Amniotic stem cell (primary cell): ENCODE data around the gene E2F4.
A peak's percentile ranks its signal among the peaks of the same experiment; 100 is the strongest.

Source experiments
- DNase-seq: peaks from one replicate; lab custom pipeline; 2025; lab: John Stamatoyannopoulos, UW

Gene E2F4

DNA sequence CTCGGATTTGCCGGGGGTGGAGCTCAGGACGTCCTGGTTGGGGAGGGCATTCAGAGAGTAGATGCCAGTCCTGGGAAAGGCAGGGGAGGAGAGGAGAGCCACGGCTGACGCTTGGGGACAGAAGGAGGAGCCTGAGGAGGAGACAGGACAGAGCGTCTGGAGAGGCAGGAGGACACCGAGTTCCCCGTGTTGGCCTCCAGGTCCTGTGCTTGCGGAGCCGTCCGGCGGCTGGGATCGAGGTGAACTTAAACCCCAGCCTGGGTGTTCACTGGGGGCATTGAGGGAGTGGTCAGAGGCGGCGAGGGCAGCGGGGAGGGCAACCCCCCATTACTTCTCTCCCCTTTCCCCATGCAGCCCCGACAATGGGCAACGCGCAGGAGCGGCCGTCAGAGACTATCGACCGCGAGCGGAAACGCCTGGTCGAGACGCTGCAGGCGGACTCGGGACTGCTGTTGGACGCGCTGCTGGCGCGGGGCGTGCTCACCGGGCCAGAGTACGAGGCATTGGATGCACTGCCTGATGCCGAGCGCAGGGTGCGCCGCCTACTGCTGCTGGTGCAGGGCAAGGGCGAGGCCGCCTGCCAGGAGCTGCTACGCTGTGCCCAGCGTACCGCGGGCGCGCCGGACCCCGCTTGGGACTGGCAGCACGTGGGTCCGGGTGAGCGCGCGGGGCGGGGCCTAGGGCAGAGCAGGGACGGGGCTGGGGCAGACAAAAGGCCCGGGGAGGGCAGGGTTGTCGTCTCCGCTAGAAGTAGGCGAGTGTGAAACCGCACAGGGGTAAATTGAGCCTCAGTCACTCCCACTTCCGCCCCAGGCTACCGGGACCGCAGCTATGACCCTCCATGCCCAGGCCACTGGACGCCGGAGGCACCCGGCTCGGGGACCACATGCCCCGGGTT lies 17.9 kb upstream of the E2F4 start:
- DNase-seq, result peak; percentile 71

DNA sequence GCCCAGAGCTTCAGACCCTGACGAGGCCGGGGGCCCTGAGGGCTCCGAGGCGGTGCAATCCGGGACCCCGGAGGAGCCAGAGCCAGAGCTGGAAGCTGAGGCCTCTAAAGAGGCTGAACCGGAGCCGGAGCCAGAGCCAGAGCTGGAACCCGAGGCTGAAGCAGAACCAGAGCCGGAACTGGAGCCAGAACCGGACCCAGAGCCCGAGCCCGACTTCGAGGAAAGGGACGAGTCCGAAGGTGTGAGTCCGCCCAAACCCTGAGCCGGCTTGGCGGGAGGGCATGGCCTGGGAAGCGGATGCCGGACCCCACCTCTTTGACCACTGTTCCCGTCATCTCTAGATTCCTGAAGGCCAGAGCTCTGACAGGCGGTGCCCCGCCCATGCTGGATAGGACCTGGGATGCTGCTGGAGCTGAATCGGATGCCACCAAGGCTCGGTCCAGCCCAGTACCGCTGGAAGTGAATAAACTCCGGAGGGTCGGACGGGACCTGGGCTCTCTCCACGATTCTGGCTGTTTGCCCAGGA lies 17.2 kb upstream of the E2F4 start:
- DNase-seq, result no peak

DNA sequence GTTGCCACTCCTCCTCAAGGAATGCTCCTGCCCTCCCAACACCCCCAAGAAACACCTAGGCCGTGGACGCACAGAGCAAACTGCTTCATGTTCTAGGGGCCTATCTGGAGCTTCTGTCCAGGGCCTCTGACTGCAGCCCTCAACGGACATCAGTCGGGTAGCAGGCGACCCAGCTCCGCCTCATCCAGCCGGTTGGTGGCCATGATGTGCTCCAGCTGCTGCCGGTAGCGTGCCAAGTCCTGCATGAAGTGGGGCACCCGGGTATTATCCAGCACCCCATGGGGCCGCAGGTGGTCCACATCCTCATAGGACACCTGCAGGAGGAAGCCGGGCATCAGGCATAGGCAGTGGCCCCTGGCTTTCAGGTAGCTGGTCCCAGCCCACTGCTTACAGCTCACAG lies 15.3 kb upstream of the E2F4 start:
- DNase-seq, result no peak

DNA sequence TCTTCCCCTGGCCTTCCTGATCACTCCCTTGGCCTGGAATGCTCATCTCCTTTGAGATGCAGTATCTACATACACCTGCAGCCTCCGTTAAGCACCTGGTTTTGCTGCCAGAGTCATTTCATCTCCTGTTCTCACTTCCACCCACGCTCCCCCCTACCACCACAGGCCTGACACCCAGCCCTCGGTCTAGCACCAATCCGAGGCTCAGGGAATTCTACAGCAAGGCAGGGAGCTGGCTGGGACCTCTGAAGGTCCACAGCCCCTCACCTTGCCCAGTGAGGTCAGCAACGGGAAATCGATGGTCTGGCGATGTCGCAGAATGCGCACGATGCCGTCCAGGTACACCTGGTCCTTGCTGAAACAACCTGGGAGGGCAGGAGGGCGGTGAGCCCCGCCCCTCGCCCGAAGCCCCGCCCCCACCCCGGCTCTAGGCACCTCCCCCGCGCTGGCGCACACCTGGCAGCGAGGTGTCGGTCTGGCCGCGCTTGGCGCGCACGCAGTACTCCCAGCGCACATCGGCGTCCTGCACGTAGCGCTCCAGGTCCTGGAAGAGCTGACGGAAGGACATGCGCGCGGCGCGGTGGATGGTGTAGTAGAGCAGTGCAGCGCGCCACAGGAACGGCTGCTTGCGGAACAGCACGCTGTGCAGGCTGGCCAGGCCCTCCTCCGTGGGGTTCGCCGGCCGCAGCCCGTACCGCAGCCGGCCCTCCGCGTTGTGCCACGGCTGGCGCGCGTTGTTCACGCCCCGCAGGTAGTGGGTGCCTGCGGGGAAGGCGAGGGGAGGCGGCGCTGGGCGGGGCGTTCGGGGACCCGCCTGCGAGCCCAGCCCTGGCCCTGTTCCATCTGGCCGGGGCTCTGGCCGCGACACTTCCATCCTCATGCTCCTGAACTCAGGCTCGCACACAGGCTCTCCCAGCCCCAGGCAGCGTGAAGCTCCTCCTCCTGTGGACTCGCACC lies 13.9 kb upstream of the E2F4 start:
- no peak for DNase-seq

DNA sequence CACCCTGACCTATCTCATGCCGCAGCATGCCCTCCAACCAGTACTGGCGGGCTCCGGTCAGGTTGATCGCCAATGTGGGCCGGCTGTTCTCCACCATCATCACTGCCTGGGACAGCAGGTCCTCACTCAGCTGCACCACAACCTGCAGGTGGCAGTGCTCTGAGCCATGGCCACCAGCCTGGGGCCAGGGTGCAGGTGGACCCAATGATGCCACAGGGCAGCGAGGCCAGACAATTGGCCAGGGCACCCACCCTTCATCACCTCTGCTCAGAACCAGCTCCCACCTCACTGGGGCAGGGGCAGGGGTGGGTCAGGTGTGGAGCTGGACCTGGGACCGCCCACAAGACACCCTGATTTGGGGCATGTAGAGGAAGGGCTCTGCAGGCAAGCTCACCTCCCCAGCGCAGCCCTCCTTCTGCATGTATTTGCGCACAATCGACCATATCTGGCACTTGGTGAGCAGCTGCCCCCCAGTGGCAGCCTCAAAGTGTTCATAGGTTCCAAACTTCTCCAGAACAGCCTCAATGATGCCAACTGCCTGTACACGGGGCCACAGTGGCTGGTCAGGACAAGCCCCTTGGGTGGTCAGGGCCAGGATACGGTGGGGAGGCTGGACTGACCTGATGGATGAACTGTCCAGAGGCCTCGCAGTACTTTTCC lies 12.4 kb upstream of the E2F4 start:
- no peak for DNase-seq

DNA sequence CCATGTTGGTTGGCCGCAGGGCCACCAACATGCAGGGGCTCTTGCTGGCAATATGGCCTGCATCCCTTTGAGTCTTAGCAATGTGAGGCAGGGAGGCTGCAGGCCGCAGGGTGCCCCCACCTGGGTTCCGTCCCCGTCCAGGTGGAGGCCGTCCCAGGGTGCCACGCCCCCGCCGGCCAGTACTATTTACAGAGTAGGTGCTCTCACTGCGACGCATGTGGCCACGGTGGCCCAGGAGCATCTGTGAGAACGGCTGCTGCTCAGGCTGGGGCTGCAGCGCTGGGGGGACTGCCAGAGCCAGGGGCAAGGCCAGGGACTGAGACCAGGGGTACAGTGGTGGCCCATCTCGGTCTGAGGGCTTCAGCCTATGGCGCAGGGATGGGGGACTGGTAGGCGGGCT lies 11.8 kb upstream of the E2F4 start:
- no peak for DNase-seq

DNA sequence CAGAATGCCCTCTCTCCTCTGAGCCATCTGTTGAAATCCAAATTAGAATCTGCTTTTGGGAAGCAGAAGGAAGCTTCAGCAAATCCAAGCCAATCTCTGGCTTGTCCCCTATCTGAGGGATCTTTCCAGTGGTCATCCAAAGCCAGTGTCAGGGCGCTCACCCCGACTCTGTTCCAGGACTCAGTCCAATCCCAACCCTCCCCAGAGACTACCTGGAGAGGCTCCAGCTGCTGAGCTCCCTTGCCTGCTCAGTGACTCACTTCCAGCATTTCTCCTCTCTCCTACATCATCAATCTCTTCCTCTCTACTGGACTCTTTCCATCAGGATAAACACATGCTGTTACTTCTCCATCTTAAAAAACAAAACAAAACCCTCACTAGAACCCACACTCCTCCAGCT lies 10.6 kb upstream of the E2F4 start:
- no peak for DNase-seq

DNA sequence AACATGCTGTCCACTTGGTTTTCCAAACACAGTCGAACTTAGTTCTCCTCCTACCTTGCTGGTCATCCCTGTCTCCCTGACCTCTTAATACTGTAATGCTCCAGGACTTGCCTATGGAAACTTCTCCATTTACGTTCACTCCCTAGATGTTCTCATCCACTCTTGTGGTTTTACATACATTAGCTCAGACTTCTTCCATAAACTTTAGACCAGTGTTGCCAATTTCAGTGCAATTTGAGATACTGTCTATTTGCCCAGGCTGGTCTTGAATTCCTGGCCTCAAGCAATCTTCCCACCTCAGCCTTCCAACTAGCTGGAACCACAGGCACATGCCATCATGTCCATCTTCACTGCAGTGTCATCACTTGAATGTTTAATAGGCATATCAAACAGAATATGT lies 9.7 kb upstream of the E2F4 start:
- DNase-seq, result no peak

DNA sequence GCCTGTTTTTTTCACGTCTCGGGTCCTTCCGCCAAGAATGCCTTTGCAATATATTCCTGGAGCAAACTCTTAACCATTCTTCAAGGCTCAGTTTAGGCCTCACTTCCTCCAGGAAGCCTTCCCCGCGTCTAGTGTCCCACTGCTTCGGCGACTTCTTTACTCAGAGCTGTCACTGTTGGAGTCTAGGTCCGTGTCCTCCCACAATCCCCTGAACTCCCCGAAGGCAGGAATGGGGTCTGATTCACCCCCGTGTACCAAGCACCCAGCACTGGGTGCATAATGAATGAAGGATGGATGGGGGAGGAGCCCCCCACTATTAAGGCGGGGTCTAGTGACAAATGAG lies 8.7 kb upstream of the E2F4 start:
- DNase-seq, result no peak

DNA sequence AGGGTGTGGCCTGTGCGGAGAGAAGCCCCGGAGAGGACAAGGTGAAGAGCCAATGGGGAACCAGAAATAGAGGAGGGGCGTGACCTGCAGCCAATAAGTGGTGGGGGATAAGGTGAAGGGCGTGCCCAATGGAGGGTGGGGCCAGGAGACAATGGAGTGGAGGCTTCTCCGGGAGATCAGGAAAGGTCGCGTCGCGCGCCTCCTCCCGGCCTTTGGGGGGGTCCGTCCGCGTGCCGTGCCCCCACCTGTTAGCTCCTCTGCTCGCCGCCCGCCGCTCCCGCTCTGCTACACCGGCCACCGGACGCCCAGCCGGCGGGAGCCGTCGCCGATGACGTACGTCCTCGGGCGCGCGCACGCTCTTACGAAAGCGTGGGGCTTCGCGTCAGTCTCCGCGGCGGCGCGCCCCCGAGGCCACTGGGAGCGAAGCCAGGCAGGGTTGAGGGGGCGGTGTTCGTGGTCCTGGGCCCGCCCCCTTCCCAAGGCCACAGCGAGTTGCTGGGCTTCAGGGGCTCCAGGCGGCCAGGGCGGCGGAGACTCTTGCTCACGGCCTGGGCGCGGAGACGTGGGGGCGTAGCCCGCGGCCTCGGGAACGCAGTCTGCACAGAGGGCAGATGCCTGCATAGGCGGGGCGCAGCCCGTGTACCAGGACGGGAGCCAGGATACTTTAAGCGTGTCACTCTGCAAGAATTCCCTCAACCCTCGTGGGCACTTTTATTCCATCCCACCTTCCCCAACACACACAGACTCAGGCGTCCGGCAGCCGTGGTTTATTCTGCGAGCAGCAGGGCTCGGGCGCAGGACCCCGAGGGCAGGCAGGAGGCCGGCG lies 8.1 kb upstream of the E2F4 start, which contains the start of gene MATCAP1:
MATCAP1 (minus strand) TSS at position 337 of the 826 bp plus-strand sequence. CDS start 3,353 bp downstream, outside the sequence.
- peak; percentile 94 for DNase-seq

DNA sequence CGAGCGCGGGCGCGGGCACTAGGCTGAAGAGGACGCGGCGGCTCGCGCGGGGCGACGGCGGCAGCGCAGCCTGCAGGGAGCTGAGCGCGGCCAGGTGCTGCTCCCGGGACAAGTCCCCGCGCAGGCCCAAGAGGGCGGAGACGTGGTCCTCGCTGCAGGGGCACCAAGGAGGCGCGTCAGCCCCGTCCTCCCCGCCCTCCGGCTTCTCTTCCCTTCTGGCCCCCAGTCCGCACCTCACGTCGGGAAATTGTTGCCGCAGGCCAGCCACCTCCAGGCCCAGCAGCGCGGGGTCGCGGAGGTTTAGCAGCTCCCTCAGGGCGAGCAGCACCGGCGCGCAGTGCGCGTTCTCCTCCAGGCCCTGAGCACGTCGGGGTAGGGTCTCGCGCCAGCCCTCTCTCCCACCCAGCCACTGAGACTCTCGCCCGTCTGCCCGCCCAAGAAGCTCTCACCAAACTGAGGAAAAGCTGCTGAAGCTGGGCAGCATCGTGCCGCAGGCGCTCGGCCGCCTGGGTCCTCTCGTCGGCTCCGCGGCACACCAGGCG lies 7.4 kb upstream of the E2F4 start:
- no peak for DNase-seq

DNA sequence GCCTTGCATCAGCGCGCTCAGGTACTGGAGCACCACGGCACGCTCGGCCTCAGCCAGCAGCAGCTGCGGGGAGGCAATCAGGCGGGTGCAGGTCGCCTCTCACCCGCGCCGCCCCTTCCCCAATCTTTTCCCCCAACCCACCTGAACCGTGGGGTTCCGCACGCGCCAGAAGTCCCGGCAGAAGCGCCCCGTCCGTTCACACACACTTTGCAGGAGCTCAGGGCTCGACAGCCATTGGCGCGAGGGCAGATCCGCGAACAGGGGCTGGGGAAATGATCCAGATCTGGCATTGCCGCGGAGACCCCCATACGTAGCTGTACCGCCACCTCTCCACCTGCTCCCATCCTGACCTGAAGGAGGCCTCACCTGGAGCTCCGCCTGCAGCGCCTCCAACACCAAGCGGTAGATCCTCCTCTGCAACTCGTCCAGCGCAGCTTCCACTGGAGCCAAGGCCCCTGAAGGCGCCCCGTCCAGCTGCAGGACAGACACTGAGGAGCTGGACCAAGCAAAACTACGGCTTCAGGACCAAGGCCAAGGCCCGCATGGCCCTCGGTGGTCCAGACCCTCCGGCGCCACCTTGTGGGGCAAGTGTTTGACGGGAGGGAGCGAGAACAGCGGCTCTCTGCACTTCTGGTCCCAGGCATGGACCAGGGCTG lies 6.8 kb upstream of the E2F4 start:
- DNase-seq, result peak; percentile 89

DNA sequence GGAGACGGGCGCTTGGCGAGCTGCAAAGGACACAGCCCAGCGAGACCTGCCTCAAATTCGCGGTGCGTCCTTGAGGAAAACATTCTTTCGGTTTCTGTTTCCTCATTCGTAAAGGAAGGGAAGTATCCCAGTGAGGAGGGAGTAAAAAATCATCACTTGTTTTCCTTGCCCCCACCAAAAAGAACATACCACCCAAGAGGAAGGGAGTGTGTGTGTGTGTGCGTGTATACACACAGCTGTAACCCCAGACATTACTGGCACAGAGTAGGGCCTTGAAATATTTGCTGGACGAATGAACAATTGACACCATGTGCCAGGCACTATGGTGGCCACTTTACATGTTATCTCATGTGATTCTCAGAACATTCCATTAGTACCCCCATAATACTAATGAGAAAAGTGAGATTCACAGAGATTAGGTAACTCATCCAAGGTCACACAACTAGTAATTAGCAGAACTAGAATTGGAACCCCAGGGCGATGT lies 6.3 kb upstream of the E2F4 start:
- no peak for DNase-seq

DNA sequence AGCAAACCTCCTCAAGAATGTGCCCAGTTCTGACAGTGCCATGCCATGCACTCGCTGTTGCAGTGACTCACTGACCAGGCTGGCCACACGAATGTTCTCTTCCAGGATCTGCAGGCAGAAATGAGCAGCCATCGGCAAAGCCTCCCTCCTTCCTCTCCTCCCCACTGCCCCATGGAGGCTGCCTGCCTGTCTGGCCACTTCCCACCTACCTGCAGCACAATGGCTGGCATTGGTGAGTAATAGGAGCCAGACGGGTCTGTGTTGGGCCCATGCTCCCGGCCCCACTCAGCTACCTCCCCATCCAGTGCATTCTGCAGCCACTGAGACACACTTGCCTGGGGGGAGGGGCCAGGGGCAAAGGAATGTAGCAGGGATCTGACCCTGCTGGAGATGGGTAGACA lies 5.4 kb upstream of the E2F4 start:
- DNase-seq, result no peak

DNA sequence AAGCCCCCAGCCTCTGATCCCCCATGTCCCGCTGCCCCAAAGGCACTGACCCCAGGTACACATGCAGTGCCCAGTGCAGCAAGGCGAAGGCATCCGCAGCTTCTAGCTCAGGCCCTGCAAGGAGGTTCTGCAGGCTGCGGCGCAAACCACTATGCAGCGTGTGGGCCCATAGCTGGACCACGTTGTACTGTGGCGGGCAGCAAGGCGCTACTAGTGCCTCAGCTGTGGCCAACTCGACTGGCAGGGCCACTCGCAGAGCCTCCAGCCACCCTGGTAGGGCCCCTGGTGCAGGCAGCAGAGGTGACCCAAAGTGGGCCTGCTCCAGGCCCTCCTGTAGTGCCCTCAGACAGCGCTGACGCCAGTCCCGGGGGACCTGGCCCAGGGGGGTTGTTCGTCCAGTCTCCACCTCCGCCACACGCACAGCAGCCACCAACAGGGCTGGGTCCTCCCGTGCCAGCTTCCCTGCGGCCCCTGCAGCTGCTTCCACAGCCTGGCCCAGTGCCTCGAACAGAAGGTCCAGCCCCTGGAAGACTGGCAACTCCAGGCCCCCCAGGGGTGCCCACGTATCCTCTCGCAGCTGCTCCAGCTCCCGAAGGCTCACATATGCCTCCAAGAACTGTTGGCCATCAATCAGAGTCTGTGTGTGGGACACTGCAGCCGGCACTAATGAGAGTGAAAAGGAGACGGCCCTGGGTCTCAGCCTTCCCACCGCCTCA lies 4.6 kb upstream of the E2F4 start:
- no peak for DNase-seq

DNA sequence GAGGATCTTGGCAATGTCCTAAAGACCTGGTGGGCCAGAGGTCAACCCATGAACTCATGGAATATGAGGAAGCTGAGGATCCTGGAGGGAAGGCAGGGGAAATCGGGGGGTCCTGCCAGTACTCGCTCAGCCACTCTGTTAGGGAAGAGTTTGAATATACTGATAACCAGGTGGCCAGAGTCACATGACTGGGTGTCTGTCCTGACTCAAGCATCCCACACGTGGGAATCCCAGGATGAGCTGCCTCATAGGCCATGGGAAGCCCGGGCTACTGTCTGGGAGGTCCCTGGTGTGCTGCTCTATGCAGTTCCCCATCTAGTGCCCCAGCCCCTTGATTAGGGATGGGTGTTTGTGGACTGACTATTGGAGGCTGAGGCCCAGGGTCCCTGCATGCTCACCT lies 3.6 kb upstream of the E2F4 start:
- DNase-seq, result no peak

DNA sequence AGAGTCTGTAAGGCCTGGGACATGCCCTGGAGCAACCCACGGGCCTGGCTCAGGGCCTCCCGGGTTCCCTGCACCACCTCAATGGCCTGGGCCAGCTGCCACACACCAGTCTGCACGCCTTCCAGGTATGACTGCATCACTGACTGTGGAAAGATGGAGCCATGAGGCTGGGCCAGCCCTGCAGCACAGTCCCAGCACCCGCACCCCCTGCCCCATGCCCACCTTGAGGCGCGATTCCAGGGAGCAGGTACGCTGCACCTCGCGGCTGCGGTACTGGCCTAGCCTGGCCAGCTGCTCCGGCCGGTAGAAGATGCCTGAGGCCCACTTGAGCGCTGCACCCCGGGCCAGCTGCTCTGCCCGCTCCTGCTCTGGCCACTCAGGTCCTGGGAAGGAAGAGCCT lies 3.2 kb upstream of the E2F4 start:
- no peak for DNase-seq

DNA sequence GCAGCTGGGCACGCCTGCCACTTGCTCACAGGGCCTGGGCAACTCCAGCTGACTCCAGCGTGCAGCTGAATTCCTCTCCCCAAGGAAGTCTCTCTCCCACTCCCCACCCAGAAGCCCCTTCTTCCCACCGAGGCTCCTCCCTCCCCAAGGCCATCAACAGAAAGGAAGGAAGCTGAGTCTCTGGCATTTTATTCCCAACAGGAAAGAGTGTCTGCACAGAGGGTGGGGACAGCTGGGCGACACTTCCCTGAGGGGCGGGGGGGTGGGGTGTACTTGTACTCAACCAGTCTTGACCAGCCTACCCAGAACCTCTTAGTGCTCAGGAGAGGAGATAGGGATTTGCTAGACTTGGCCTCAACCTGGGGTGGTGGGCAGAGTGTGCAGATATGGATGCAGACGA lies 1.9 kb upstream of the E2F4 start, which contains the start of gene EXOC3L1:
EXOC3L1 (minus strand) TSS at position 96 of the 400 bp plus-strand sequence. CDS start 460 bp downstream, outside the sequence.
- no peak for DNase-seq
